GM19035 (cell line): ENCODE measurements around the gene COL1A2.
A peak's percentile ranks its signal among the peaks of the same experiment; 100 is the strongest.

Experiments
- ATAC-seq: cut with Tn5 transposase; IDR thresholded peaks from one replicate; pipeline ENCODE4 v1.9.1; 2021; ENCODE audit not compliant: unreplicated experiment

COL1A2 gene

GRCh38 chr7:94432281-94432670 is 37.6 kb downstream of the COL1A2 start:
- no peak for ATAC-seq

- ATAC-seq = no peak
These were observed 38.1 kb downstream of the COL1A2 start for GRCh38 chr7:94432817-94433216.

- ATAC-seq = no peak
These were observed 38.5 kb downstream of the COL1A2 start for GRCh38 chr7:94433224-94433623.

- no peak for ATAC-seq
These were observed 39.3 kb downstream of the COL1A2 start for GRCh38 chr7:94434042-94434441.

GRCh38 chr7:94436018-94436604 is 41.4 kb downstream of the COL1A2 start:
- peak; percentile 94 for ATAC-seq

- ATAC-seq = no peak
These were observed 42.0 kb downstream of the COL1A2 start for GRCh38 chr7:94436700-94437099.

GRCh38 chr7:94439893-94440381 is 45.2 kb downstream of the COL1A2 start:
- no peak for ATAC-seq

- no peak for ATAC-seq
These were observed 45.9 kb downstream of the COL1A2 start for GRCh38 chr7:94440451-94441039.

- ATAC-seq = no peak
These were observed 46.4 kb downstream of the COL1A2 start for GRCh38 chr7:94441138-94441537.

- ATAC-seq = no peak
These were observed 47.9 kb downstream of the COL1A2 start for GRCh38 chr7:94442639-94443038.

GRCh38 chr7:94444813-94445212 is 50.1 kb downstream of the COL1A2 start:
- no peak for ATAC-seq

GRCh38 chr7:94445696-94446194 is 51.0 kb downstream of the COL1A2 start:
- no peak for ATAC-seq

- ATAC-seq = no peak
These were observed 51.6 kb downstream of the COL1A2 start for GRCh38 chr7:94446308-94446707.

- ATAC-seq = peak; percentile 77
These were observed 54.5 kb downstream of the COL1A2 start for GRCh38 chr7:94449151-94449725.

- ATAC-seq = no peak
These were observed 55.5 kb downstream of the COL1A2 start for GRCh38 chr7:94450044-94450697.

GRCh38 chr7:94451187-94451586 is 56.5 kb downstream of the COL1A2 start:
- no peak for ATAC-seq

- ATAC-seq = no peak
These were observed 57.5 kb downstream of the COL1A2 start for GRCh38 chr7:94452239-94452638.

GRCh38 chr7:94453898-94454297 is 59.2 kb downstream of the COL1A2 start:
- no peak for ATAC-seq

- no peak for ATAC-seq
These were observed 63.3 kb downstream of the COL1A2 start for GRCh38 chr7:94458041-94458440.

GRCh38 chr7:94466516-94466915 is 71.8 kb downstream of the COL1A2 start:
- ATAC-seq = no peak

GRCh38 chr7:94471604-94472003 is 76.9 kb downstream of the COL1A2 start:
- no peak for ATAC-seq

GRCh38 chr7:94472608-94473007 is 77.9 kb downstream of the COL1A2 start:
- ATAC-seq = no peak
